SU-DHL-6 (cell line): ENCODE data around the gene ALDH4A1.

Source experiments
- CTCF ChIP-seq: fragments of 200-600 bp; sonication (generic); IDR thresholded peaks from one replicate; pipeline ENCODE4 v1.5.1; 2017; ENCODE audit warnings: antibody characterized with exemption, mild to moderate bottlenecking, low read length, moderate library complexity; ENCODE audit not compliant: insufficient read depth, poor library complexity, severe bottlenecking
- EZH2phosphoT487 ChIP-seq: fragments of 200-600 bp; sonication (generic), shearing (Covaris generic); conservative IDR thresholded peaks from 2 replicates; pipeline ENCODE4 v1.6.1; 2018; ENCODE audit warnings: mild to moderate bottlenecking, antibody characterized with exemption, low read length, moderate library complexity, mixed read lengths

- TF ChIP-seq CTCF (no peak), EZH2phosphoT487 (no peak)
Measured at GRCh38 chr1:18898567-18898966, 3.8 kb downstream of the ALDH4A1 start.
